Measurements from ENCODE around the gene SND1.

The SND1 gene

DNA sequence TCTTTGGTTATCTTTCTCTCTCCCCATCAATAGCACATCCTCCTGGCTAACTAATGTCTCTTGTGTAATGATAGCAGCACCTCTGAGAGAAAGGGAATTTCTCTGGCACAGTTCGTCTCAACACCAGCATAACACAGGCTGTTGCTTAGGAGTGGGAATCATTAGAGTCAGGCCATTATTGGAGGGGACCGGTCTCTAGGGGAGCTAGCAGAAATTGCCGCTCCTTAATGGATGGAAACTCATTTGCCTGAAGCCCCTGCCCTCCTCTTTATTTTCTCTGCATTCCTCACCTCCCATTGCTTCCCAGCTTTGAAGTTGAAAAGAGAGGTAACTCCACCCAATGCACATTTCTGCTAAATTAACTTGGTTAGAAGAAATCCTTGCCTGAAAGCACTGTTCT is 367.3 kb downstream of the SND1 start:
- TF ChIP-seq, protein P1, sequence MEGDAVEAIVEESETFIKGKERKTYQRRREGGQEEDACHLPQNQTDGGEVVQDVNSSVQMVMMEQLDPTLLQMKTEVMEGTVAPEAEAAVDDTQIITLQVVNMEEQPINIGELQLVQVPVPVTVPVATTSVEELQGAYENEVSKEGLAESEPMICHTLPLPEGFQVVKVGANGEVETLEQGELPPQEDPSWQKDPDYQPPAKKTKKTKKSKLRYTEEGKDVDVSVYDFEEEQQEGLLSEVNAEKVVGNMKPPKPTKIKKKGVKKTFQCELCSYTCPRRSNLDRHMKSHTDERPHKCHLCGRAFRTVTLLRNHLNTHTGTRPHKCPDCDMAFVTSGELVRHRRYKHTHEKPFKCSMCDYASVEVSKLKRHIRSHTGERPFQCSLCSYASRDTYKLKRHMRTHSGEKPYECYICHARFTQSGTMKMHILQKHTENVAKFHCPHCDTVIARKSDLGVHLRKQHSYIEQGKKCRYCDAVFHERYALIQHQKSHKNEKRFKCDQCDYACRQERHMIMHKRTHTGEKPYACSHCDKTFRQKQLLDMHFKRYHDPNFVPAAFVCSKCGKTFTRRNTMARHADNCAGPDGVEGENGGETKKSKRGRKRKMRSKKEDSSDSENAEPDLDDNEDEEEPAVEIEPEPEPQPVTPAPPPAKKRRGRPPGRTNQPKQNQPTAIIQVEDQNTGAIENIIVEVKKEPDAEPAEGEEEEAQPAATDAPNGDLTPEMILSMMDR (IDR thresholded peaks at IDR 0.05; ENCODE audit: low read depth, low read length, missing control alignments), result no peak
- no peak for DNase-seq (ENCODE audit: extremely low read depth, low read depth)
- H3K4me3 ChIP-seq (replicated peaks; ENCODE audit: low read depth, low read length), result no peak overlapping the region

- TF ChIP-seq, protein P1 (IDR thresholded peaks at IDR 0.05; ENCODE audit: low read depth, low read length, missing control alignments), result peak; percentile 52
- DNase-seq (ENCODE audit: extremely low read depth, low read depth), result no peak
- no peak overlapping the region for H3K4me3 ChIP-seq (replicated peaks; ENCODE audit: low read depth, low read length)
These were observed 368.2 kb downstream of the SND1 start for GRCh38 chr7:128020159-128020558.

- no peak overlapping the region for H3K4me3 ChIP-seq (replicated peaks; ENCODE audit: low read depth, low read length)
- DNase-seq (ENCODE audit: extremely low read depth, low read depth), result no peak
- TF ChIP-seq, protein P1 (IDR thresholded peaks at IDR 0.05; ENCODE audit: low read depth, low read length, missing control alignments), result no peak
These were observed 369.4 kb downstream of the SND1 start for GRCh38 chr7:128021366-128021765.

DNA sequence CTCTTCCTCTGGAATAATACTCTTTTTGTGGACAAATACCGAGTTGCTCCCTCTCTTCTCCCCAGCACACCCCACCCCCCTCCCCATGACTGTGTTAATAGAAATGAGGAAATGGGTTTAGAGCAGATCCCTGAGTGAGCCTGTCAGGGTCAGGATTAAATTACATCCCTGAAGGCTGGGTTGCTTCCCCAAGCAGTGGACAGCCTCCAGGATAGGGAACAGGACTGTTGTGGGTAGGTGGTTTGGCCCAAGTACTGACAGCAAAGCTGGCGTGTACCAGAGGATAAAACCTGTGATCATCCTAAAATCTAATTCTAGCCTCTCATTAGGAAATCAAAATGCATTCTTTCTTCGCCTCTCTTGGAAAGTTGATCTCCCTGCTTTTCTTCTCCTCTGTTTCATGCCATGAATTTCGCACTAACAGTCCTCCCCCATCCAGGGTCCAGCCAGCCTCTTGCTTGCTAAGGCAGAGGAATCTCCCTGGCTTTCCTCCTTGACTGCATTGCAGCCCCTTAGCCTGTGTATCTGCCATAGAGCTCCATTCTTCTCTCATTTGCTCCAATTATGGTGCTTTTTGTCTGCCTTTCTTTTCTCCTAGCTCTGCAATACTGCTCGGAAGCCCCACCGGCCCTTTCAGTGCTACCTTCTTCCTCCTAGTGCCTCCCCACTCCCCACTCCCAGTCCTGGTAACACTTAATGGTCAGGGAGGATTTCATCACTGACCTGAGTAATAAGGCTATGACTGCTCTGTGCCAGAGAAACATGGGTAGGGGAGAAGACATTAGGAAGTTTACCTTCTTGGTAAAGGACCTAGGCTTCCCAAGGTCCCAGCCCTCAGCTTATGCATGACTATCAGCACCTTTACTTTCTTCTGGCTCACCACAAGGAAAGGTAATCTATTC is 370.9 kb downstream of the SND1 start:
- DNase-seq (ENCODE audit: extremely low read depth, low read depth), result no peak

GRCh38 chr7:128024151-128024550 is 372.2 kb downstream of the SND1 start:
- no peak overlapping the region for H3K4me3 ChIP-seq (replicated peaks; ENCODE audit: low read depth, low read length)
- no peak for DNase-seq (ENCODE audit: extremely low read depth, low read depth)
- TF ChIP-seq, protein P1 (IDR thresholded peaks at IDR 0.05; ENCODE audit: low read depth, low read length, missing control alignments), result no peak

More for the DNA sequence above, 370.9 kb downstream of the SND1 start:
- TF ChIP-seq, protein P1 (IDR thresholded peaks at IDR 0.05; ENCODE audit: low read depth, low read length, missing control alignments), result no peak
- no peak overlapping the region for H3K4me3 ChIP-seq (replicated peaks; ENCODE audit: low read depth, low read length)

DNA sequence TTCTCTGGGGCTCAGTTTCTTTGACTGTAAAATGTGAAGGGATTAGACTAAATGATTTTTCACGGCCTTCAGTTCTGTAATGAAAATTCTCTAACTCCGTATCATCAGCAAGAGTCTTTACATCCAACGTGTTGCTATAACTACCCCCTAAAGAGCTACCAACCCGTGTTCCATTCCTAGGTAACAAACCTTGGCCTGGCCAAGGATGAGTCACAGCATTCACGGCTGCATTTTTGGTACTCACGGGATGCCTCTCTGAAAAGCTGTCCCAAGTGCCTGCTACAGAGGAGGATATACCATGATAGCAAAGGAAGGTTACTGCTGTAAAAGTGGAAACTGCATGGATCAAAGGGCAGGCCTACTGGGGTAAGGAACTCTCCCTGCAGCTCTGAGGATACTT is 373.4 kb downstream of the SND1 start:
- TF ChIP-seq, protein P1 (IDR thresholded peaks at IDR 0.05; ENCODE audit: low read depth, low read length, missing control alignments), result no peak
- H3K4me3 ChIP-seq (replicated peaks; ENCODE audit: low read depth, low read length), result no peak overlapping the region
- no peak for DNase-seq (ENCODE audit: extremely low read depth, low read depth)
